Stimulated activated CD8-positive, alpha-beta memory T cell treated with anti-CD3 and anti-CD28 coated beads, Interleukin-15, amount 100 ng/mL, for 24 hours (primary cell): Measurements from ENCODE around the gene FANCI.
"Not testable (repeated sequence)": the region's sequence is repeated elsewhere in the genome, so short reads cannot be mapped to it uniquely, and the experiment has no call there.

Source experiments
- DNase-seq: peaks from one replicate; pipeline ENCODE4 v3.0.0-alpha.2; 2020; ENCODE audit warnings: low read depth

FANCI gene

DNA sequence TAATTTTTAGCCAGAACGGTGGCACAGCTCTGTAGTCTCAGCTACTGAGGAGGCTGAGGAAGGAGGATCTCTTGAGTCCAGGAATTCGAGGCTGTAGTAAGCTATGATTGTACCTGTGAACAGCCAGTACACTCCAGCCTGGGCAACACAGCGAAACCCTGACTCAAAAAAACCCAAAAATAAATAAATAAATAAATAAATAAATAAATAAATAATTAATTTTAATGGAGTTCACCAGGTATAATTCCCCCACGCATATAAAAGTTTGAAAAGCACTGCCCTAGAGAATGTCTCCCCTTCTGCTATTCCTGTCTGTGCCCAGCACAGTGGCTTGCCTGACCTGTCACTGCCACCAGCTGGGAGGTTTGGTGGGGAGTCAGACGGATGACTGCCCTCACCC, 18.2 kb upstream of the FANCI start:
- DNase-seq = no peak

DNA sequence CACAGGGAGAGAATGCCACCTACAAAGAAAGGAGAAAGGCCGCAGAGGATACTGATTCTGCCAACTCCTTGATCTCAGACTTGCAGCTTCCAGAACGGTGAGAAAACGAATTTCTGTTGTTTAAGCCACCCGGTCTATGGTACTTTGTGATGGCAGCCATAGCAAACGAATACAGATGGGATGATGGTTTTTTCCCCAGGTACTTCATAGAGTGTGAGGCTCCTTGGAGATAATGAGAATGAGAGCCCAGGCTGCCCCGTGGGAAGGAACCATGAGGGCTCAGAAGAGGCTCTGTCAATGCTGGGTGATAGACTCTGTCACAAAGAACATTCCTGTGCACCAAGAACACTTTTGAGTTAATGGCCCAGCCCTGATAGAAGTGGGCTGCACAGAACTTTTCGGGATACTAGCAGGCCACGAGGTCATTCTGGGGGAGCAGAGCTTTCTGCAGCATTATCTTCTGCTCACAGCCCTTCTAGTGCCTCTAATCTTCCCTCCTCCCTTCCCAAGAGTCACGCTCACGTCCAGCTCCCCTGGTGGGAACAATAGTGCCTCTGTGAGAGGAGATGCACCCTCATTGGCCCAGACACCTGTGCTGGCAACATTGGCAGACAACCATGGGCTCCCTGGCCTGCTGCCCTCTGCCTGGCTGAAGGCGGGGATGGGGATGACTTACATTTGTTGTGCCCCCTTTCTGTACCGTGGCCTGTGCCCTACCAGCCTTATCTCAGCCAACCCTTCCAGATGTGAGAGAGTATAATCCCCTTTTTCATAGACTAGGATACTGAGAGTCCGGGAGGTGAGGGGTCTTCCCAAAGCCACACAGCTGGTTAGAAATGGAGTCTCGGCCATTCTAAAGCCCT, 17.2 kb upstream of the FANCI start:
- DNase-seq = no peak

DNA sequence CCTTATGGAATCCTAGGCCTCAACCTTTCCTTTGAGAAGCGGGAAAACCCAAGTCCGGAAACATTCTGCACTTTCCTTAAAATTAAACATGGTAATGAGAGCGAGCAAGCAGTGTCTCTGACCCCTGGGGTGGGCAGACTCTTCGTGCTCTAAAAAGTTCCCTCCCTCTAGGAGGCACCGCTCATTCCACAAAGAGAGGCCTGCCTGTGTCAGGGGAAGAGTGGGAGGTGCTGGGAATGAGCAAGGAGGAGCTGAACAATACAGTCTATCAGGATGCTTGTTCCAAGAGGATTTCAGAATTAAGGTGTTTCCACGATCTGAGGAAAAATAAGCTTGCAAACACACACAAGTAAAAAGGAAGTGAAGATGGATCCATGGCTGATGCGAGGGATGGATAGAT, 16.4 kb upstream of the FANCI start:
- DNase-seq = no peak

DNA sequence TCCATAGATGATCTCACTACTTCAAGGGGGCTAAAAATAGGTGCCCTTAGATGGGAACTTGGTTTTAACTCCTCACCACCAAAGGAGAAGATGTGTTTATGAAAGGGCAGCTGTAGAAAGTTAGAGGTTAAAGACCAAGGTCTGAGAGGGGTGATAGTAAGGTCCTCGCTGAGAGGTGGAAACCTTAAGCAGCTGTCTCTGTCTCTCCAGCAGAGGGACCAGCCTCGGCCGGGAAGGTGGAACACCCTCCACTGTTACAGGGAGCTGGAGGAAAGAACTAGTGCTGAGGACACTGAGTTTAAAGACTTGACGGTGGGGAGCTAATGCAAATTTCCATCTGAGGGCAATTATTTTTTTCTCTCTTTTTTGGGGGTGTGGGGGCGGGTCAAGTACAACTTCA, 13.5 kb upstream of the FANCI start:
- DNase-seq = no peak

DNA sequence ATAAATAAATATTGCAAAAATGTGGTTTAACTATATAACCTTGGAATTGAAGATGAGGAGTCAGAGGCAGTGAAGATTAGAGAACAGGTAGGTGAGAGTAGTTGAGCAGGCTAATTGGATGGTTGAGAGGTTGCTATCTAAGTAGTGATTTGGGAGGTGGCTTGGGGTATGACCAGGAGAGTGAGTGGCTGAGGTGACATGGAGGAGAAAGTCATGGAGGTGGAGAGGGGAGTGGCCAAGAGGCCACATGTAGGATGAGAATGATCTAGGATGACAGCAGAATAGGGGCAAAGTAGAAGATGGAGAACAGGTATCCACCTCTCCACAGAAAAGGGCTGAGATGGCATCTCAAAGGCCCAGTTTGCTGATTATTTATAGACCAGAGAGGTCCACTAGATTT, 11.9 kb upstream of the FANCI start:
- no peak for DNase-seq

DNA sequence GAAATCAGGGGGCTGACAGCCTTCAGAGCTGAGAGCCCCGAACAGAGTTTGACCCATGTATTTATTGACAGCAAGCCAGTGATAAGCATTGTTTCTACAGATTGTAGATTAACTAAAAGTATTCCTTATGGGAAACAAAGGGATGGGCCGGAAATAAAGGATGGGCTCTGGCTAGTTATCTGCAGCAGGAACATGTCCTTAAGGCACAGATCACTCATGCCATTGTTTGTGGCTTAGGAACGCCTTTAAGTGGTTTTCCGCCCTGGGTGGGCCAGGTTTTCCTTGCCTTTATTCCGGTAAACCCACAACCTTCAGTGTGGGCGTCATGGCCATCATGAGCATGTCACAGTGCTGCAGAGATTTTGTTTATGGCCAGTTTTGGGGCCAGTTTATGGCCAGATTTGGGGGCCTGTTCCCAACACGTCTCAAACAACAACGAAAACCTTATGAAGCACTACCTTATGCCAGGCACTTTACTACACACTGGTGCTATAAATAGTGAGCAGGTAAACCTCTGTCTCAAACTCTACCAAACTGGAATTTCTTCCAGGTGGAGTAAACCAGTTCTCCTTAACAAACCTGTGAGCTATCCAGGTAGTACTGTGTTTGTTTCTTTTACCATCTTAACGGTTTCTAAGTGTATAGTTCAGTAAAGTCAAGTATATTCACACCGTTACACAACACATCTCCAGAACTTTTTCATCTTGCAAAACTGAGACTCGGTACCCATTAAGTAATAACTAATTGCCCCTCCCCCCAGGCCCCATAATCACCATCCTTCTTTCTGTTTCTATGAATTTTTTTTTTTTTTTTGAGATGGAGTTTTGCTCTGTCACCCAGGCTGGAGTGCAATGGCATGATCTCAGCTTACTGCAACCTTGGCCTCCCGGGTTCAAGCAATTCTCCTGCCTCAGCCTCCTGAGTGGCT, 3.6 kb upstream of the FANCI start:
- DNase-seq = not testable (repeated sequence)

DNA sequence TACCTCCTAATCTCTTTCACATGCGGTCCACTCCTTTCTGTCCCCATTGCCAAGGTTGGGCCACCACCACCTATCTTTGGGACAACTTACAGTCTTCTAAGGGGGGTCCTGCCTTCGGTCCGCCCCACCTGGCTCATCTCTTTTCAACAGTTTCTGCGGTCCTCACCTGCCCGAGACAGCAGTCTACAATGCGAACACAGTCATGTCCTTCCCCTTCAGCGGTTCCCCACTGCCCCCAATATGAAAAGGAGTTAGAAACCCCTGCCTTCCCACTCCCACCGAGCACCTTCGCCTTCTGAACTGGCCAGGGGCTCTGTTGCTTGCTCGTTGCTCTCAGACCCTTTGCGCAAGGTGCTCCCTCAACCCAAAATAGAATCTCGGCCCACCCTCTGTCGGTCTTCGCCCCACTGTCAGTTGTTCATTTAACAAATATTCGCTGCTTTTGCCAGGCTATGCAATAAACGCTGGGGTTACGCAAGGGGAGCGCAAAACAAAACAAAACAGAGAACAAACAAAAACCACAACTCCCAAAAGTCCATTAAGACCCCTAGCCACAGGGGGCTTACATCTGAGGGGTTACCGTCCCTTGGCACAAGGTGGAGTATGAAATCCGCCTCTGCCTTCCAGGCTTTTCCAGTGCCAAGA, 611 bp upstream of the FANCI start:
- no peak for DNase-seq

DNA sequence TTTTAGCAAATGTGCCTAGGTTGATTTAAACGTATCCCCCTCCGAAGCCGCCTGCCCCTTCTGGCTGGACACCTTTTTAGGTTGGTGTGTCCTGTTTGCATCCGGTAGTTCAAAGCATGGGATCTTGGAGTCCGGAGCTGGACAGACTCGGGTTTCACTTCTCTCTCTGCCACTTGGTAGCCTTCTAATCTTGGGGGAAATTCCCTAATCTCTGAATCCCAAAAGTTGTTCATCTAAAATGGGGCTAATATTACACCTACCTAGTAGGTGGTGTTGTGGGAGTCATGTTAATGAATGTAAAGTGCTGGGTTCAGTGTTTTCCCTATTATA, 760 bp downstream of the FANCI start:
- DNase-seq = no peak

DNA sequence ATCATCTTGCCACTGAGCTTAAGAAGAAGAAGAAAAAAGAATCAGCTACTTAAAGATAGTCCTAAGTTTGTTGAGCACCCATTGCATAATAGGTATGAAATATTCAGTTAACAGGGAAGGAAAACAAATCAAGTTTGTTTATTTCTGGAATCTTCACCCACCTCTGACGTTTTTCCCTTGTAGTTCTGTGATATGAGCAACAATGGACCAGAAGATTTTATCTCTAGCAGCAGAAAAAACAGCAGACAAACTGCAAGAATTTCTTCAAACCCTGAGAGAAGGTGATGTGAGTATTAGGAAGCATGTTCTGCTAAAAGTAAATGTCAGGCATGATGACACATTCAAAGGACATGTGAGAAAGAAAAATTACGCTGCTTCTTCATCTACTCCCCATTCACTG, 3.7 kb downstream of the FANCI start:
- no peak for DNase-seq

DNA sequence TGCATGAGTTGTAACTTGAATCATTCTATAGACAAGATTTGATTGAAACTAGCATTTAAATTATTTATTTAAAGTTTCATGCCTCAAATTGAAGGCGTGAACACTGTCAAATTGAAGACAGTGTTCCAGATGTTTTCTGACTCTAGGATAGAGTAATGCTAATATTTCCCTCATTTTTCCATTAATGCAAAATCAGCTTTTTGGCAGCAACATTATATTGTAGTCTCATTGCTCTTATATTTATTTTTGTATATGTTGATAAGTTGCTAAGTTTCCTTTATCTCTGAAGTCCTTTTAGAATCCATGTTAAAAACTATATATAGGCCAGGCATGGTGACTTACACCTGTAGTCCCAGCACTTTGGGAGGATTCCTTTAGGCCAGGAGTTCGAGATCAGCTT, 4.8 kb downstream of the FANCI start:
- DNase-seq = no peak

DNA sequence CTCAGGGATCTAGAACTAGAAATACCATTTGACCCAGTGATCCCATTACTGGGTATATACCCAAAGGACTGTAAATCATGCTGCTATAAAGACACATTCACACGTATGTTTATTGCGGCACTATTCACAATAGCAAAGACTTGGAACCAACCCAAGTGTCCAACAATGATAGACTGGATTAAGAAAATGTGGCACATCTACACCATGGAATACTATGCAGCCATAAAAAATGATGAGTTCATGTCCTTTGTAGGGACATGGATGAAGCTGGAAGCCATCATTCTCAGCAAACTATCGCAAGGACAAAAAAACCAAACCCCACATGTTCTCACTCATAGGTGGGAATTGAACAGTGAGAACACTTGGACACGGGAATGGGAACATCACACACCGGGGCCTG, 6.4 kb downstream of the FANCI start:
- not testable (repeated sequence) for DNase-seq

DNA sequence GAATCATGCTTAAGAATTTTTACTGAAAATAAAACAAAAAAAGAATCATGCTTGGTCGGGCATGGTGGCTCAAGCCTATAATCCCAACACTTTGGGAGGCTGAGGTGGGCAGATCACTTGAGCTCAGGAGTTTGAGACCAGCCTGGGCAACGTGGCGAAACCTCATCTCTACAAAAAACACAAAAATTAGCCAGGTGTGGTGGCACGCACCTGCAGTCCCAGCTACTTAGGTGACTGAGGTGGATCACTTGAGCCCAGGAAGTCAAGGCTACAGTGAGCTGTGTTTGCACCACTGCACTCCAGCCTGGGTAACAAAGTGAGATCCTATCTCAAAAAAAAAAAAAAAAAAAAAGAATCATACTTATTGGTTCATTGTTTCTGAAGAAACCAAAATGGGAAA, 33.5 kb downstream of the FANCI start:
- DNase-seq = not testable (repeated sequence)

DNA sequence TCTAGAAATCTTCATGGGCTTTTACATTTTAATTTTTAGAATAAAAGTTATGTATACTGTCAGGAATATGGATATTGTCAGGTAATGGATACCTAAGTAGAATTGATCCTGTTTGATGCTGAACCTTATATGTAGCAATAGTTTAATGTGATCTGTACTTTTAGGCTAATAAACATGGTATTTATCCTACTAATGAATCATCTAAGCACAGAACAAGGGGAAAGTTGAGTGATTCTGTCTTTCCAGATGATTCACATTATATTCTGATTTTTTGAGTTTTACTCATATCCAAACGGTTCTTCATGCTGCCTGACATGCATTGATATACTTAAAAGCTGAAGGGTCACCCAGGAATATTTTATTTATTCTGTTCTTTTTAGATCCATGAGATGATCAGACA, 34.5 kb downstream of the FANCI start:
- DNase-seq = no peak

DNA sequence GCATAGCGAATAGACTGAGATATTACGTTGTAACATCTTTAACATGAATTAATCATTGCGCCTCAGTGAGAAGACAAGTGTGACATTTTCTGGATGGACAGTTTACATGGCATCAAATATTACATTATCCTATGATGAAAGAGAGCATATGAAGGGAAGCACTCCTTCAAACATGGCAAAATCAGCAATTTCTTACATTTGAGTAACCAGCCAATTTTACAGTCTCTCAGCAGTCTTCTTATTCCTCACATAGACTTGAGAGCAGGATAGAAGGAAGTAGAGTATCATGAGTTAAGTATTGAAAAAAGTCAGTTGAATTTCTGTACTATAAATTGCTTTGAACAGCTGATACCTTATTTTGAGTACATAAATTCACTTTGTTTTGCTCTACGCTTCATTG, 38.9 kb downstream of the FANCI start:
- no peak for DNase-seq

DNA sequence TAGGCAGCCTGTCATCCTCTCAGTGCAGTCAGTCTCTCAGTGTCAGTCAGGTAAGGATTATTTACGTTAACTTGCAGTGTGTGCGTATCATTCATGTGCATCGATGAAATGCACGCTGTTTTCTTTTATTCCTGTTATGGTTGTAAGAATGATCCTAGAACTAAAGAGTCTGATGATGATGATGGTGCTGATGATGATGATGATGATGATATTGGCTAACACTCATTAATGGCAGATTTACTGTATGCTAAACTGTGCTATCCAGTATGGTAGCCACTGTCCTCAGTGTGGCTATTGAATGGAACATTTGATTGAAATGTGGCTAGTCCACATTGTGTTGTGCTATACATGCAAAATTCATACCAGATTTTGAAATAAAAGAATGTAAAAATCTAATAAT, 39.4 kb downstream of the FANCI start:
- DNase-seq = no peak

DNA sequence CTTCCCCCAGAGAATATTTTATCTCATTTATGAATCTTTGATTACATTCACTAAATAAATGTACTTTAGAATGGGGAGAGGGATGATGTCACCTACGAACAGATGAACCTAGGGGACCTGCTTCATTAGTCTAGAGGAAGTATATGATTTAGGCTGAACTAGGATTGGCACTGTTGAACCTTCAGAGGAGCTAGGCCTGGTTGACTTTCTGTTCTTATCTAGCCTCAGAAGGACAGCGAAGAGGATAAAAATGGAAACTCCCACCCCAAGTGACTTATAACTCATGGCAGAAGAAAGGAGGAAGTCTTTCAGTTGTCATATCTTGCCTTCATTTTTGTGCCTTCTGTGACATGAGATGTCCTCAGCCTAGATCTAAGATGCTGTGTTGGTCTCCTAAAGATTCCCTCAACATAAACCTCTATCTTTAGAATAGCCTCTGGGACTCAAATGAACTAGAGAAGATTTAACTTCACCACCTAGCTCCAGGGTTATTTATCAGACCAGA, 48.2 kb downstream of the FANCI start:
- no peak for DNase-seq

DNA sequence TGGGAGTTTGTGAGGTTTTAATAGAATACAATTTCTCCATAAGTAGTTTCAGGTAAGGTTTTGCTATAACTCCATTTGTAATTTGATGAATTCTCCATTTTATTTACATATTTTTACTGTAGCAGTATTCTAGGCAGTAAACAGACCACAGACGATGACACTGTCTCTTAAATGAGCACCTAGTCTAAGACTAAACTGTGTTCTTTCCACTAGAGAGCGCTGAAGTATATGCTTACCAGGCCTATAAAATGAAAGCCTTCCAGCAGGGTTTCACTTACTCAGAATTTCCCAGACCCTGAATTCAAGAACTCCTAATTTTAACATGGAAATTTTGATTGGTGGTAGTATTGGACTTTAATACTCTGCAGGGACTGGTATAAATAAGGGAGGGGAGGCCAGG, 49.2 kb downstream of the FANCI start:
- DNase-seq = no peak

DNA sequence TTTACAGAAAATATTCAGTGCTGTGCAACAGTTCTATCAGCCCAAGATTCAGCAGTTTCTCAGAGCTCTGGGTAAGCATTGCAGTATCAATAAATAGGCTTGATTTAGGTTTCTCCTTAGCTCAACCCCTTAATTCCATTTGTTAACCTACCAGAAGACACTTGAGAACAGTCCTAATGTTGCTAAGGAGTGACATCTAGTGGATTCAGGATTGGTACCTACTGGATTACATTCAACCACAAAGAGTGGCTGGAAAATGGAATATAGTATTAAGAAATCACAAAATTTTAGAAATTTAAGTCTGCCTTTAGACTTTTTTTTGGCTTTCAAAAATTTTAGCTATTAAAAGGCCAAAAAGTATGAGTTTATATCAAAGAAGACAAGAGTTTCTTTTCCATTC, 56.1 kb downstream of the FANCI start:
- no peak for DNase-seq

DNA sequence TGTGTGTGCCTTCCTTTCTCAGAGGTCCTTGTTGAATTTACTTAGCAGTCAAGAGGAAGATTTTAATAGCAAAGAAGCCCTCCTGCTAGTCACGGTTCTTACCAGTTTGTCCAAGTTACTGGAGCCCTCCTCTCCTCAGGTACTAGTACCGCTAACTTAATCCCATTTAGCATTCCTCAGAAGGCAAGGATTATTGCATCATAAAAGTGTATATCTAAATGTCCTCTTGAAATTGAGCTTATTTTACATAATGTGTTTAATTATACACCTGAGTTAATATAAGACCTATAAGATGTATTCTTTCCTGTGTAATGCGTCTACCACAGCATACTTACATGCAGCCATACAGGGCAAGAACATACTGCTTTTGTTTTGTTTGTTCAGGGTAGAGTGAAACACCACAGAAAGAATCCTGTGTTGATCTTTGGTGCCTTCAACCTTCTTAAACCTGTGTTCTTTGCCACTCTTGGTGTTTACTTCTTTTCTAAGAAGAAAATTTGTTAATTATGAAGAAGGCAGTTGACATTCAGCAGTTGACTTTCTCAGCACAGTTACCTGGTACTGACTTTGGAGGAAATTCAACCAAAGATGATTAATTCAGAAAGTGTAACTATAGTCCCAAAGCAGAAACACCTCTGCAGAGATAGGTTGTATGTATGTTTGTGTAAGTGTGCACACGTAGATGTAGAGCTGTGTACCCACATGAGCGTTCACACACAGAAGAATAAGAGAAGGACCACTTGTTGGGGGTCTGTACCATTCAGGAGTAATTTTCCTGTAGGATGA, 57.7 kb downstream of the FANCI start:
- no peak for DNase-seq

DNA sequence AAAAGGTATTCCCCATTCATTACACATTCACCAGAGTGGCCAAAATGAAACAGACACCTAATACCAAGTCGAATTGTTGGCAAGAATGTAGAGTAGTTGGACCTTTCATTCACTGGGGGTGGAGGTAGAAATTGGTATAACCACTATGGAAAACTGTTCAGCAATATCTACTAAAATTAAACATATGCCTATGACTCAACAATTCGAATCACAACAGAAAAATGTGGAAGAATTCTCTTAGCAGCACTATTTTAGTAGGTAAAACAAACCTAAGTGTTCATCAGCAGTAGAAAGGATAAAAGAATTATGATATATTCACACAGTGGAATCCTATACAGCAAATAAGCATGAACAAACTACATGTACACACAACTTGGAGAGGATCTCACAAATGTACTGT, 60.2 kb downstream of the FANCI start:
- no peak for DNase-seq

DNA sequence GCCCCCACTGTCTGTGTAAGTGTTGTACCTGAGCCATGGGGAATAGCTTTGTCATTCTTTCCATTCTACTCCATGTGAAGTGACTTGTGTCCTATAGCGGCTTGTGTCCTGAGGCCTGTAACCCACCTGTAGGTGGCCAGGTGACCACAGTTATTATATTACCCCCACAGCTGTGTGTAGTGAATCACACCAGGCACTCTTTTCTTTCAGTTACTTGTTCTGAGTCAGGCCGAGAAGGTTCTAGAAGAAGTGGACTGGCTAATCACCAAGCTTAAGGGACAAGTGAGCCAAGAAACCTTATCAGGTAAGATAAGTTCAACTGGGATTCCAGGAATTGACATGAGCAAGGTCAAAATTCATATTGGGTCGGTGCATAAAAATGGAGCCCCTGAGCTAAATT, 61.6 kb downstream of the FANCI start:
- no peak for DNase-seq

DNA sequence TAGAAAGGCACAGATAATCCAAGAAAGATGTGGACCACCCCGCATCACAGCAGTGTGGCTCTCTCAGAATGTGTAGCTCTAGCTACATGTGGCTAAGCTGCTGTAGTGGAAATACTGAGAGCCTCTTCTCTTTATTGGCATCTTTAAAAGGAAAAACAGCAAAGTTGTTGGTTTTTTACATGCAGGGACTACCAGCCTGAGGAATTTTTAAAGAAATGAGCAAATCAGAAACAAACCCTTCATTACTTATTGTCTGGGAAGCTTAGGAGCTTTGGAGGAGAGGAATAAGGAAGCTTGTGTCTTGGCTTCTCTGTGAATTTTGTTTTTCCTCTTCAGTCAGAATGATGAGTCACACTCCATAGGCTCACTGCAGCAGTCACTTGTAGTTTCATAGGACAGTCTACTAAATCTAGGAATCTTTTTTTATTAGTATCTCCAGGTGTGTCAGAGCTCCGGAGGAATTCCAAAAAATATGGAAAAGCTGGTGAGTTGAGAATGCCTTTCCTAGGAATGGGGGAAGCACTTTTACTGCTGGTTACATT, 63.3 kb downstream of the FANCI start:
- no peak for DNase-seq
